SH-SY5Y (cell line): Measurements from ENCODE around the gene GSTM4.

ENCODE experiments used
- GATA2 ChIP-seq: IDR thresholded peaks from 2 replicates; pipeline ENCODE4 v1.6.1; 2011; ENCODE audit warnings: mild to moderate bottlenecking, low read depth, low read length
- GATA3 ChIP-seq: IDR thresholded peaks from 2 replicates; pipeline ENCODE4 v1.6.1; 2011; ENCODE audit warnings: low read depth, mild to moderate bottlenecking, low read length, moderate library complexity

GRCh38 chr1:109611308-109611990, 44.5 kb upstream of the GSTM4 start:
- no peak for TF ChIP-seq GATA2
- TF ChIP-seq GATA3: no peak
